ENCODE results near the gene DLST.

- TF ChIP-seq CTCF (IDR thresholded peaks at IDR 0.05), result no peak
- no peak for TF ChIP-seq POLR2AphosphoS5 (IDR thresholded peaks at IDR 0.05; ENCODE audit: low read depth, low read length)
- TF ChIP-seq REST (IDR thresholded peaks at IDR 0.05; ENCODE audit: insufficient read depth in 1 of 2, low read depth in 2 of 2, low read length in 1 of 2), result no peak
- TF ChIP-seq SIN3A (IDR thresholded peaks at IDR 0.05; ENCODE audit: borderline replicate concordance, insufficient read depth, low read depth, low read length), result no peak
- no peak for TF ChIP-seq TCF7L2 (IDR thresholded peaks at IDR 0.05; ENCODE audit: low read depth, low read length)
These were observed 27.8 kb downstream of the DLST start for GRCh38 chr14:74909501-74909900.
